H1 (cell line): Measurements from ENCODE around the gene MCM6. TPM values are rescaled to one million over a fixed set of nuclear protein-coding genes. Genes with fewer than 3 reads are reported as not detected.

ENCODE experiments used
- CTCF ChIA-PET: fragments of 300-600 bp; sonication (Branson Sonifier 250); formaldehyde crosslinking; loops from one replicate; lab custom pipeline; 2021; ENCODE audit not compliant: partially characterized antibody; lab: Charles Lee
- POLR2A ChIA-PET: fragments of 300-600 bp; sonication (Branson Sonifier 250); formaldehyde crosslinking; loops from one replicate; lab custom pipeline; 2021; ENCODE audit warnings: inconsistent platforms; ENCODE audit not compliant: partially characterized antibody; lab: Charles Lee
- DNase-seq, 2 experiments: peaks; one replicate each; pipeline versions ENCODE4 v3.0.0 to v3.0.0-alpha.2; 2010 to 2022; ENCODE audit warnings: low spot score in 2 of 2, low read depth in 1 of 2, mixed read lengths in 1 of 2
- FAIRE-seq: peaks from 2 replicates; lab custom pipeline; 2011; peaks lifted over from hg19 to GRCh38; lab: Jason Lieb, UNC
- H2AFZ ChIP-seq: 2 replicates; pipeline ENCODE4 v1.8.1; 2012; ENCODE audit warnings: low read length, inconsistent platforms
- H2AK5ac ChIP-seq: 2 replicates; pipeline ENCODE4 v1.6.1; 2013; ENCODE audit warnings: low read depth, low read length
- H2BK120ac ChIP-seq: replicated peaks from 2 replicates; pipeline ENCODE3; 2013; ENCODE audit warnings: low read depth, low read length, inconsistent platforms
- H2BK12ac ChIP-seq: 2 replicates; pipeline ENCODE4 v1.6.1; 2013; ENCODE audit warnings: low read depth, low read length
- H2BK15ac ChIP-seq: 2 replicates; pipeline ENCODE4 v1.6.1; 2013; ENCODE audit warnings: low read length
- H2BK20ac ChIP-seq: 2 replicates; pipeline ENCODE4 v1.6.1; 2013; ENCODE audit warnings: low read length
- H2BK5ac ChIP-seq: 2 replicates; pipeline ENCODE4 v1.6.1; 2013; ENCODE audit warnings: low read depth, low read length
- H3K14ac ChIP-seq: 2 replicates; pipeline ENCODE4 v1.6.1; 2013; ENCODE audit warnings: inconsistent platforms; ENCODE audit not compliant: insufficient read length
- H3K18ac ChIP-seq: 2 replicates; pipeline ENCODE4 v1.6.1; 2013; ENCODE audit warnings: low read length; ENCODE audit errors: extremely low read depth
- H3K23ac ChIP-seq: 2 replicates; pipeline ENCODE4 v1.6.1; 2013; ENCODE audit warnings: inconsistent platforms; ENCODE audit not compliant: insufficient read length
- H3K23me2 ChIP-seq: 2 replicates; pipeline ENCODE4 v1.6.1; 2013; ENCODE audit warnings: low read depth, low read length
- H3K27ac ChIP-seq: 2 replicates; pipeline ENCODE4 v1.6.1; 2011; ENCODE audit warnings: low read depth, low read length, inconsistent platforms
- H3K27me3 ChIP-seq, 4 experiments: replicated peaks in 1 of 4; 1 replicate in 1 of 4; 2 replicates in 3 of 4; pipeline versions ENCODE4 v1.6.1 to v1.8.1; 2011 to 2013; ENCODE audit warnings: low read length in 3 of 4, mild to moderate bottlenecking in 3 of 4, inconsistent platforms in 2 of 4, mixed read lengths in 2 of 4, moderate library complexity in 1 of 4; ENCODE audit not compliant: control insufficient read depth in 3 of 4, insufficient read depth in 3 of 4; ENCODE audit errors: extremely low read depth in 1 of 4
- H3K36me3 ChIP-seq, 4 experiments: 2 replicates each; pipeline versions ENCODE4 v1.6.1 to v1.8.1; 2011 to 2013; ENCODE audit warnings: mild to moderate bottlenecking in 4 of 4, low read length in 3 of 4, moderate library complexity in 2 of 4, control low read depth in 1 of 4, inconsistent platforms in 1 of 4; ENCODE audit not compliant: insufficient read depth in 4 of 4, control insufficient read depth in 2 of 4
- H3K4ac ChIP-seq: replicated peaks from 2 replicates; pipeline ENCODE3; 2013; ENCODE audit warnings: low read length, low read depth, mixed read lengths, inconsistent platforms; ENCODE audit not compliant: insufficient read length
- H3K4me1 ChIP-seq, 4 experiments: replicated peaks in 1 of 4; 1 replicate in 1 of 4; 2 replicates in 3 of 4; pipeline versions ENCODE4 v1.6.1 to v1.8.1; 2011 to 2013; ENCODE audit warnings: low read length in 3 of 4, inconsistent platforms in 2 of 4, mixed read lengths in 1 of 4; ENCODE audit not compliant: insufficient read depth in 4 of 4, control insufficient read depth in 3 of 4
- H3K4me2 ChIP-seq, 2 experiments: 2 replicates each; pipeline versions ENCODE4 v1.6.1 to v1.8.1; 2011 to 2013; ENCODE audit warnings: low read depth in 2 of 2, low read length in 2 of 2, control low read depth in 1 of 2, inconsistent platforms in 1 of 2, mild to moderate bottlenecking in 1 of 2; ENCODE audit not compliant: insufficient read depth in 1 of 2
- H3K4me3 ChIP-seq, 4 experiments: fragments of 200-600, 300-600 bp in 1 of 4; sonication (generic), shearing (Covaris generic), sonication (Bioruptor Twin) in 1 of 4; 2 replicates each; pipeline versions ENCODE4 v1.5.1 to v1.8.1; 2011 to 2016; ENCODE audit warnings: low read length in 4 of 4, low read depth in 3 of 4, control low read depth in 2 of 4, inconsistent platforms in 2 of 4, mild to moderate bottlenecking in 2 of 4, mixed read lengths in 1 of 4, moderate library complexity in 1 of 4; ENCODE audit not compliant: insufficient read depth in 2 of 4; ENCODE audit errors: extremely low read depth in 1 of 4
- H3K56ac ChIP-seq: replicated peaks from 2 replicates; pipeline ENCODE3; 2013; ENCODE audit warnings: low read depth, mild to moderate bottlenecking, mixed read lengths, low read length, inconsistent platforms; ENCODE audit not compliant: insufficient read length
- H3K79me1 ChIP-seq: 2 replicates; pipeline ENCODE4 v1.6.1; 2013; ENCODE audit warnings: low read depth, low read length, control low read depth
- H3K79me2 ChIP-seq, 2 experiments: 2 replicates each; pipeline versions ENCODE4 v1.6.1 to v1.8.1; 2012 to 2013; ENCODE audit warnings: low read length in 2 of 2, mild to moderate bottlenecking in 2 of 2, inconsistent platforms in 1 of 2; ENCODE audit not compliant: insufficient read depth in 2 of 2, control insufficient read depth in 1 of 2
- H3K9ac ChIP-seq, 4 experiments: replicated peaks in 1 of 4; 1 replicate in 1 of 4; 2 replicates in 3 of 4; pipeline versions ENCODE4 v1.6.1 to v1.8.1; 2011 to 2013; ENCODE audit warnings: low read depth in 3 of 4, low read length in 3 of 4, control low read depth in 2 of 4, mild to moderate bottlenecking in 2 of 4, moderate library complexity in 2 of 4, inconsistent platforms in 1 of 4; ENCODE audit errors: extremely low read depth in 1 of 4
- H3K9me3 ChIP-seq, 2 experiments: 2 replicates each; pipeline versions ENCODE4 v1.6.1 to v1.8.1; 2012 to 2013; ENCODE audit warnings: mild to moderate bottlenecking in 2 of 2, moderate library complexity in 2 of 2, control low read depth in 1 of 2, inconsistent platforms in 1 of 2, low read depth in 1 of 2, low read length in 1 of 2, mixed read lengths in 1 of 2; ENCODE audit not compliant: insufficient read depth in 2 of 2
- H4K20me1 ChIP-seq, 2 experiments: replicated peaks in 1 of 2; 2 replicates each; pipeline versions ENCODE3 to v1.8.1; 2011 to 2013; ENCODE audit warnings: inconsistent platforms in 2 of 2, low read length in 2 of 2, mild to moderate bottlenecking in 1 of 2; ENCODE audit not compliant: insufficient read depth in 2 of 2, control insufficient read depth in 1 of 2
- H4K5ac ChIP-seq: 2 replicates; pipeline ENCODE4 v1.6.1; 2013; ENCODE audit warnings: low read length, low read depth, mixed read lengths, inconsistent platforms; ENCODE audit not compliant: insufficient read length
- H4K8ac ChIP-seq: 2 replicates; pipeline ENCODE4 v1.8.0; 2013; ENCODE audit warnings: mild to moderate bottlenecking, moderate library complexity, low read length, inconsistent platforms; ENCODE audit not compliant: insufficient read depth; ENCODE audit errors: extremely low read depth
- H4K91ac ChIP-seq: replicated peaks from 2 replicates; pipeline ENCODE3; 2013; ENCODE audit warnings: low read length, mixed read lengths, inconsistent platforms; ENCODE audit not compliant: insufficient read length
- CHD2 ChIP-seq: IDR thresholded peaks from 2 replicates; pipeline ENCODE4 v1.6.1; 2012; ENCODE audit warnings: low read length, improper control_type of control experiment
- HDAC6 ChIP-seq: IDR thresholded peaks from one replicate; pipeline ENCODE4 v1.7.1; 2012; ENCODE audit warnings: low read depth, mild to moderate bottlenecking, inconsistent platforms, low read length, moderate library complexity
- JUND ChIP-seq: IDR thresholded peaks from 2 replicates; pipeline ENCODE4 v1.6.1; 2011; ENCODE audit warnings: mild to moderate bottlenecking, improper control_type of control experiment, low read length
- KDM5A ChIP-seq: fragments of 200-600 bp; IDR thresholded peaks from 2 replicates; pipeline ENCODE4 v1.7.1; 2012; ENCODE audit warnings: mild to moderate bottlenecking, low read length, inconsistent platforms, mixed read lengths
- NRF1 ChIP-seq: IDR thresholded peaks from 2 replicates; pipeline ENCODE4 v1.6.1; 2011; ENCODE audit warnings: mild to moderate bottlenecking, low read depth, low read length, improper control_type of control experiment
- RAD21 ChIP-seq, 2 experiments: IDR thresholded peaks in 1 of 2; conservative IDR thresholded peaks in 1 of 2; 2 replicates each; pipeline ENCODE4 v1.6.1; 2011; ENCODE audit warnings: low read depth in 2 of 2, low read length in 2 of 2, improper control_type of control experiment in 1 of 2, inconsistent platforms in 1 of 2, mild to moderate bottlenecking in 1 of 2, moderate library complexity in 1 of 2
- RNF2 ChIP-seq: fragments of 200-900, 300-1000 bp; sonication (generic); IDR thresholded peaks from 2 replicates; pipeline ENCODE4 v1.7.1; 2016; ENCODE audit warnings: borderline replicate concordance, low read depth, mild to moderate bottlenecking, antibody characterized with exemption, low read length; ENCODE audit not compliant: poor library complexity, severe bottlenecking; ENCODE audit errors: missing control alignments
- SP1 ChIP-seq: IDR thresholded peaks from 2 replicates; pipeline ENCODE4 v1.6.1; 2011; ENCODE audit warnings: low read depth, low read length
- SP4 ChIP-seq: IDR thresholded peaks from 2 replicates; pipeline ENCODE4 v1.6.1; 2012; ENCODE audit warnings: low read length, inconsistent platforms
- TBP ChIP-seq: IDR thresholded peaks from 2 replicates; pipeline ENCODE4 v1.6.1; 2011; ENCODE audit warnings: low read depth, low read length, improper control_type of control experiment
- ZNF274 ChIP-seq: IDR thresholded peaks from 2 replicates; pipeline ENCODE4 v1.7.0; 2012; ENCODE audit warnings: low read length, borderline replicate concordance; ENCODE audit errors: extremely low read depth
- WGBS, 2 experiments: shearing (Covaris generic) in 1 of 2; methylation state at CpG; one replicate each; pipeline versions ENCODE4 v1.1.6 to v1.1.7; 2013 to 2015; ENCODE audit warnings: low lambda C conversion rate in 2 of 2, mixed read lengths in 2 of 2, inconsistent platforms in 1 of 2, low coverage in 1 of 2, missing lambda C conversion rate in 1 of 2; ENCODE audit not compliant: insufficient replicate concordance in 2 of 2, insufficient coverage in 1 of 2, insufficient read length in 1 of 2; ENCODE audit errors: extremely low coverage in 1 of 2, missing lambda C conversion rate in 1 of 2; 5-methylcytosine and 5-hydroxymethylcytosine counted together
- polyA plus RNA-seq, 7 experiments: library from polyadenylated mRNA; depleted of rRNA in 3 of 7; stranded (reverse) in 5 of 7; unstranded in 2 of 7; fragments of >200 nt in 5 of 7; fragments of 200-250 nt in 2 of 7; gene quantifications; 1 replicate in 5 of 7; 2 replicates in 1 of 7; 4 replicates in 1 of 7; pipeline versions ENCODE4 v1.2.1 to v1.2.3, GENCODE V29; 2011 to 2013; ENCODE audit warnings: missing spikeins in 2 of 7, mixed read lengths in 2 of 7
- total RNA-seq: library from RNA; stranded (reverse); fragmentation: NEBNext Ultra II Directional; extraction: Animal tissue kit (Norgen Biotek cat#: 25700); gene quantifications from 2 replicates; pipeline ENCODE4 v1.2.1, GENCODE V29; 2021

The MCM6 gene
- total and polyA plus RNA-seq, 2 of the 8 experiments (the other 6 are each of a cell fraction or from before 2014, with no cell fraction given), result 60.2 to 134 TPM

DNA sequence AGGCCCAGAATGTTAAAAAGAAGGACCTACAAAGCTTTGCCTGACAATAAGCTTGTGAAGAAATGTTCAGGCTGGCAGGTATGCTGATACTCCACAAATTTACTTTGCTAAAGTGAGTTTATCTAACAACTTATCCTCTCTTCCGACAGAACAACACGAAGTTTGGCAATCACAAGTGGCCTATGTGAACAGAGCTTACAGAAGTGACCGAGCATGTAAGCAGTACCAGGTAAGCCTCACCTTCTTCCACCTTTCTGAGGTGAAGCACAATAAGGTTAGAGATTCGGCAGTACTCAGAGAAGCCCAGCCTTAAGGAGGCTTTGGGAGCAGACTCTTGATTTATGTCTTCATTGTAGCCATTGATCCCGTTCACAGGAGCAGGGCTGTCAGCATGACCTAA lies 30.2 kb downstream of the MCM6 start:
- WGBS, 2 experiments, result 91% methylated on average over 5 of the region's 5 CpGs; no CpG with 5 or more reads in 1 of the 2 experiments
- Histone ChIP-seq H3K18ac (no peak overlapping the region), H3K23ac (no peak overlapping the region), H2AFZ (no peak overlapping the region), H3K27ac (no peak overlapping the region), H3K4ac (no peak overlapping the region), H3K79me1 (no peaks in the 10 kb centered on the region; the same call in 1 of the 2 replicates), H3K79me2 (no peaks in the 10 kb centered on the region), H4K91ac (no peak overlapping the region), H2AK5ac (no peak overlapping the region), H2BK15ac (no peak overlapping the region), H2BK120ac (no peak overlapping the region), H4K8ac (no peak overlapping the region), H4K5ac (no peak overlapping the region), H3K4me3 (no peak overlapping the region), H3K56ac (no peak overlapping the region), H4K20me1 (peaks cover 0 to 4% of the 10 kb centered on the region in 2 experiments), H3K4me1 (no peaks in the 10 kb centered on the region), H2BK20ac (no peak overlapping the region), H3K23me2 (no peaks in the 10 kb centered on the region), H2BK5ac (no peak overlapping the region), H3K27me3 (no peaks in the 10 kb centered on the region), H3K9me3 (no peaks in the 10 kb centered on the region), H3K9ac (no peak overlapping the region), H3K36me3 (peaks cover 23 to 91% (median 63%) of the 10 kb centered on the region in 4 experiments), H3K4me2 (no peak overlapping the region), H3K14ac (no peak overlapping the region), H2BK12ac (no peak overlapping the region)
- POLR2A ChIA-PET, result interaction anchor here (1.2 to 1.6 kb wide), 3 partner anchors 9 to 17 kb away, joined by 3 to 7 read pairs (median 4); no protein-coding TSS in a partner anchor
- FAIRE-seq (no peak), DNase-seq (peak in 1 of 2 experiments; percentile 16)
- TF ChIP-seq SP1, result no peak
- no peak for TF ChIP-seq SP4
- TF ChIP-seq RNF2, result no peak
- TF ChIP-seq HDAC6, result no peak
- TF ChIP-seq RAD21 (IDR thresholded peaks at IDR 0.05 in 1 of 2, conservative IDR thresholded peaks at IDR 0.05 in 1 of 2; ENCODE audit: low read depth in 2 of 2, low read length in 2 of 2), result no peak
- no peak for TF ChIP-seq KDM5A
- no peak for TF ChIP-seq NRF1
- TF ChIP-seq ZNF274, result no peak
- no peak for TF ChIP-seq TBP
- TF ChIP-seq CHD2, result no peak
- no peak for TF ChIP-seq JUND
- CTCF ChIA-PET, result interaction anchor here (1.8 kb wide), 1 partner anchor 14 kb away, joined by 3 read pairs; no protein-coding TSS in a partner anchor
